H1 (cell line): ENCODE measurements around the gene PSG1. TPM values are rescaled to one million over a fixed set of nuclear protein-coding genes. Genes with fewer than 3 reads are reported as not detected.
"Not testable (repeated sequence)": the region's sequence is repeated elsewhere in the genome, so short reads cannot be mapped to it uniquely, and the experiment has no call there.

Experiments
- CTCF ChIA-PET: fragments of 300-600 bp; sonication (Branson Sonifier 250); formaldehyde crosslinking; loops from one replicate; lab custom pipeline; 2021; ENCODE audit not compliant: partially characterized antibody; lab: Charles Lee
- POLR2A ChIA-PET: fragments of 300-600 bp; sonication (Branson Sonifier 250); formaldehyde crosslinking; loops from one replicate; lab custom pipeline; 2021; ENCODE audit warnings: inconsistent platforms; ENCODE audit not compliant: partially characterized antibody; lab: Charles Lee
- DNase-seq, 2 experiments: peaks; one replicate each; pipeline versions ENCODE4 v3.0.0 to v3.0.0-alpha.2; 2010 to 2022; ENCODE audit warnings: low spot score in 2 of 2, low read depth in 1 of 2, mixed read lengths in 1 of 2
- FAIRE-seq: peaks from 2 replicates; lab custom pipeline; 2011; peaks lifted over from hg19 to GRCh38; lab: Jason Lieb, UNC
- H2AFZ ChIP-seq: 2 replicates; pipeline ENCODE4 v1.8.1; 2012; ENCODE audit warnings: low read length, inconsistent platforms
- H2AK5ac ChIP-seq: 2 replicates; pipeline ENCODE4 v1.6.1; 2013; ENCODE audit warnings: low read depth, low read length
- H2BK120ac ChIP-seq: replicated peaks from 2 replicates; pipeline ENCODE3; 2013; ENCODE audit warnings: low read depth, low read length, inconsistent platforms
- H2BK12ac ChIP-seq: 2 replicates; pipeline ENCODE4 v1.6.1; 2013; ENCODE audit warnings: low read depth, low read length
- H2BK15ac ChIP-seq: 2 replicates; pipeline ENCODE4 v1.6.1; 2013; ENCODE audit warnings: low read length
- H2BK20ac ChIP-seq: 2 replicates; pipeline ENCODE4 v1.6.1; 2013; ENCODE audit warnings: low read length
- H2BK5ac ChIP-seq: 2 replicates; pipeline ENCODE4 v1.6.1; 2013; ENCODE audit warnings: low read depth, low read length
- H3K14ac ChIP-seq: 2 replicates; pipeline ENCODE4 v1.6.1; 2013; ENCODE audit warnings: inconsistent platforms; ENCODE audit not compliant: insufficient read length
- H3K18ac ChIP-seq: 2 replicates; pipeline ENCODE4 v1.6.1; 2013; ENCODE audit warnings: low read length; ENCODE audit errors: extremely low read depth
- H3K23ac ChIP-seq: 2 replicates; pipeline ENCODE4 v1.6.1; 2013; ENCODE audit warnings: inconsistent platforms; ENCODE audit not compliant: insufficient read length
- H3K23me2 ChIP-seq: 2 replicates; pipeline ENCODE4 v1.6.1; 2013; ENCODE audit warnings: low read depth, low read length
- H3K27ac ChIP-seq: 2 replicates; pipeline ENCODE4 v1.6.1; 2011; ENCODE audit warnings: low read depth, low read length, inconsistent platforms
- H3K27me3 ChIP-seq, 4 experiments: replicated peaks in 1 of 4; 1 replicate in 1 of 4; 2 replicates in 3 of 4; pipeline versions ENCODE4 v1.6.1 to v1.8.1; 2011 to 2013; ENCODE audit warnings: low read length in 3 of 4, mild to moderate bottlenecking in 3 of 4, inconsistent platforms in 2 of 4, mixed read lengths in 2 of 4, moderate library complexity in 1 of 4; ENCODE audit not compliant: control insufficient read depth in 3 of 4, insufficient read depth in 3 of 4; ENCODE audit errors: extremely low read depth in 1 of 4
- H3K36me3 ChIP-seq, 4 experiments: 2 replicates each; pipeline versions ENCODE4 v1.6.1 to v1.8.1; 2011 to 2013; ENCODE audit warnings: mild to moderate bottlenecking in 4 of 4, low read length in 3 of 4, moderate library complexity in 2 of 4, control low read depth in 1 of 4, inconsistent platforms in 1 of 4; ENCODE audit not compliant: insufficient read depth in 4 of 4, control insufficient read depth in 2 of 4
- H3K4ac ChIP-seq: replicated peaks from 2 replicates; pipeline ENCODE3; 2013; ENCODE audit warnings: low read length, low read depth, mixed read lengths, inconsistent platforms; ENCODE audit not compliant: insufficient read length
- H3K4me1 ChIP-seq, 4 experiments: replicated peaks in 1 of 4; 1 replicate in 1 of 4; 2 replicates in 3 of 4; pipeline versions ENCODE4 v1.6.1 to v1.8.1; 2011 to 2013; ENCODE audit warnings: low read length in 3 of 4, inconsistent platforms in 2 of 4, mixed read lengths in 1 of 4; ENCODE audit not compliant: insufficient read depth in 4 of 4, control insufficient read depth in 3 of 4
- H3K4me2 ChIP-seq, 2 experiments: 2 replicates each; pipeline versions ENCODE4 v1.6.1 to v1.8.1; 2011 to 2013; ENCODE audit warnings: low read depth in 2 of 2, low read length in 2 of 2, control low read depth in 1 of 2, inconsistent platforms in 1 of 2, mild to moderate bottlenecking in 1 of 2; ENCODE audit not compliant: insufficient read depth in 1 of 2
- H3K4me3 ChIP-seq, 4 experiments: fragments of 200-600, 300-600 bp in 1 of 4; sonication (generic), shearing (Covaris generic), sonication (Bioruptor Twin) in 1 of 4; 2 replicates each; pipeline versions ENCODE4 v1.5.1 to v1.8.1; 2011 to 2016; ENCODE audit warnings: low read length in 4 of 4, low read depth in 3 of 4, control low read depth in 2 of 4, inconsistent platforms in 2 of 4, mild to moderate bottlenecking in 2 of 4, mixed read lengths in 1 of 4, moderate library complexity in 1 of 4; ENCODE audit not compliant: insufficient read depth in 2 of 4; ENCODE audit errors: extremely low read depth in 1 of 4
- H3K56ac ChIP-seq: replicated peaks from 2 replicates; pipeline ENCODE3; 2013; ENCODE audit warnings: low read depth, mild to moderate bottlenecking, mixed read lengths, low read length, inconsistent platforms; ENCODE audit not compliant: insufficient read length
- H3K79me1 ChIP-seq: 2 replicates; pipeline ENCODE4 v1.6.1; 2013; ENCODE audit warnings: low read depth, low read length, control low read depth
- H3K79me2 ChIP-seq, 2 experiments: 2 replicates each; pipeline versions ENCODE4 v1.6.1 to v1.8.1; 2012 to 2013; ENCODE audit warnings: low read length in 2 of 2, mild to moderate bottlenecking in 2 of 2, inconsistent platforms in 1 of 2; ENCODE audit not compliant: insufficient read depth in 2 of 2, control insufficient read depth in 1 of 2
- H3K9ac ChIP-seq, 4 experiments: replicated peaks in 1 of 4; 1 replicate in 1 of 4; 2 replicates in 3 of 4; pipeline versions ENCODE4 v1.6.1 to v1.8.1; 2011 to 2013; ENCODE audit warnings: low read depth in 3 of 4, low read length in 3 of 4, control low read depth in 2 of 4, mild to moderate bottlenecking in 2 of 4, moderate library complexity in 2 of 4, inconsistent platforms in 1 of 4; ENCODE audit errors: extremely low read depth in 1 of 4
- H3K9me3 ChIP-seq, 2 experiments: 2 replicates each; pipeline versions ENCODE4 v1.6.1 to v1.8.1; 2012 to 2013; ENCODE audit warnings: mild to moderate bottlenecking in 2 of 2, moderate library complexity in 2 of 2, control low read depth in 1 of 2, inconsistent platforms in 1 of 2, low read depth in 1 of 2, low read length in 1 of 2, mixed read lengths in 1 of 2; ENCODE audit not compliant: insufficient read depth in 2 of 2
- H4K20me1 ChIP-seq, 2 experiments: replicated peaks in 1 of 2; 2 replicates each; pipeline versions ENCODE3 to v1.8.1; 2011 to 2013; ENCODE audit warnings: inconsistent platforms in 2 of 2, low read length in 2 of 2, mild to moderate bottlenecking in 1 of 2; ENCODE audit not compliant: insufficient read depth in 2 of 2, control insufficient read depth in 1 of 2
- H4K5ac ChIP-seq: 2 replicates; pipeline ENCODE4 v1.6.1; 2013; ENCODE audit warnings: low read length, low read depth, mixed read lengths, inconsistent platforms; ENCODE audit not compliant: insufficient read length
- H4K8ac ChIP-seq: 2 replicates; pipeline ENCODE4 v1.8.0; 2013; ENCODE audit warnings: mild to moderate bottlenecking, moderate library complexity, low read length, inconsistent platforms; ENCODE audit not compliant: insufficient read depth; ENCODE audit errors: extremely low read depth
- H4K91ac ChIP-seq: replicated peaks from 2 replicates; pipeline ENCODE3; 2013; ENCODE audit warnings: low read length, mixed read lengths, inconsistent platforms; ENCODE audit not compliant: insufficient read length
- WGBS, 2 experiments: shearing (Covaris generic) in 1 of 2; methylation state at CpG; one replicate each; pipeline versions ENCODE4 v1.1.6 to v1.1.7; 2013 to 2015; ENCODE audit warnings: low lambda C conversion rate in 2 of 2, mixed read lengths in 2 of 2, inconsistent platforms in 1 of 2, low coverage in 1 of 2, missing lambda C conversion rate in 1 of 2; ENCODE audit not compliant: insufficient replicate concordance in 2 of 2, insufficient coverage in 1 of 2, insufficient read length in 1 of 2; ENCODE audit errors: extremely low coverage in 1 of 2, missing lambda C conversion rate in 1 of 2; 5-methylcytosine and 5-hydroxymethylcytosine counted together
- polyA plus RNA-seq, 7 experiments: library from polyadenylated mRNA; depleted of rRNA in 3 of 7; stranded (reverse) in 5 of 7; unstranded in 2 of 7; fragments of >200 nt in 5 of 7; fragments of 200-250 nt in 2 of 7; gene quantifications; 1 replicate in 5 of 7; 2 replicates in 1 of 7; 4 replicates in 1 of 7; pipeline versions ENCODE4 v1.2.1 to v1.2.3, GENCODE V29; 2011 to 2013; ENCODE audit warnings: missing spikeins in 2 of 7, mixed read lengths in 2 of 7
- total RNA-seq: library from RNA; stranded (reverse); fragmentation: NEBNext Ultra II Directional; extraction: Animal tissue kit (Norgen Biotek cat#: 25700); gene quantifications from 2 replicates; pipeline ENCODE4 v1.2.1, GENCODE V29; 2021

The PSG1 gene
- total and polyA plus RNA-seq, 2 of the 8 experiments (the other 6 are each of a cell fraction or from before 2014, with no cell fraction given): not detected

GRCh38 chr19:42882730-42883129 is 3.2 kb upstream of the PSG1 start:
- POLR2A ChIA-PET, DNase-seq, H3K23me2 ChIP-seq, H2BK20ac ChIP-seq, H4K91ac ChIP-seq, H2BK15ac ChIP-seq, H4K20me1 ChIP-seq, H3K4me3 ChIP-seq, H2BK120ac ChIP-seq, H3K4me1 ChIP-seq, H2BK5ac ChIP-seq, H4K5ac ChIP-seq, H3K14ac ChIP-seq, H3K36me3 ChIP-seq, H3K27me3 ChIP-seq, FAIRE-seq, H2AK5ac ChIP-seq, H3K4me2 ChIP-seq, H3K79me2 ChIP-seq, H3K23ac ChIP-seq, H2BK12ac ChIP-seq, H2AFZ ChIP-seq, H3K79me1 ChIP-seq, H4K8ac ChIP-seq, H3K9ac ChIP-seq, H3K18ac ChIP-seq, H3K27ac ChIP-seq, H3K56ac ChIP-seq, H3K4ac ChIP-seq: not testable (repeated sequence)
- CTCF ChIA-PET: interaction anchor here (1.0 kb wide), 1 partner anchor 9 kb away, joined by 3 read pairs; no protein-coding TSS in a partner anchor
- H3K9me3 ChIP-seq: peaks cover 12 to 55% of the 10 kb centered on the region in 2 experiments; a peak in 3 of 4 replicates
- WGBS, 2 experiments: 63% methylated on average over 2 of the region's 2 CpGs; no CpG with 5 or more reads in 1 of the 2 experiments

DNA sequence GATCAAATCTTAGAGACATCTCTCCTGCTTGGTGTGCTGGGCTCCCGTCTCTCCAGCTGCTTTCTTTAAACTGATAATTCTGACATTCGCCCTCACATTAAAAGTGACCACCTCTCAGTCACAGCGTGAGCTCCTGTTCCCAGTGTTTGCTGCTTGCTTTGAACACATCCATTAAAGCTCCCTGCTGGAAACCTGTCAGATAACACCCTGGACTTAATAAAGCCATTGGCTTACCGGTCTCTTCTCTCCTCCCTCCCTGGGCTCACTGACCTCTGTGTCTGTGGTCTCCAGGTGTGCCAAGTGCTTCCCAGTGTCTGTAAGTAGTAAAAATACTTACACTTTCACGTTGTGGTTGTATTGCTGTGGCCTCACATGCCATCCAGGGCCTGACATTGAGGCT is 2.5 kb upstream of the PSG1 start:
- H3K36me3 ChIP-seq, H2BK5ac ChIP-seq, H3K14ac ChIP-seq, H3K4me1 ChIP-seq, FAIRE-seq, H2AFZ ChIP-seq, H3K23me2 ChIP-seq, H2BK15ac ChIP-seq, H2AK5ac ChIP-seq, POLR2A ChIA-PET, H3K27ac ChIP-seq, H4K20me1 ChIP-seq, H3K27me3 ChIP-seq, H3K4me3 ChIP-seq, H3K79me2 ChIP-seq, H3K9ac ChIP-seq, CTCF ChIA-PET, H3K4me2 ChIP-seq, DNase-seq, H4K91ac ChIP-seq, H4K8ac ChIP-seq, H2BK20ac ChIP-seq, H2BK120ac ChIP-seq, H3K4ac ChIP-seq, H4K5ac ChIP-seq, H3K18ac ChIP-seq, H3K56ac ChIP-seq, H3K79me1 ChIP-seq, H3K23ac ChIP-seq, H2BK12ac ChIP-seq: not testable (repeated sequence)
- H3K9me3 ChIP-seq: peaks cover 14 to 50% of the 10 kb centered on the region in 2 experiments; a peak in 3 of 4 replicates
- WGBS, 2 experiments: 70% methylated on average over 4 of the region's 5 CpGs; no CpG with 5 or more reads in 1 of the 2 experiments
